Measurements from ENCODE around the gene FAM20C. TPM values are rescaled to one million over a fixed set of nuclear protein-coding genes. Genes with fewer than 3 reads are reported as not detected.

FAM20C gene
- polyA plus RNA-seq (2013, experiment 1 of 2; ENCODE audit: insufficient read length), result 106 TPM
- polyA plus RNA-seq (2013, experiment 2 of 2; ENCODE audit: insufficient read length), result 103 TPM

DNA sequence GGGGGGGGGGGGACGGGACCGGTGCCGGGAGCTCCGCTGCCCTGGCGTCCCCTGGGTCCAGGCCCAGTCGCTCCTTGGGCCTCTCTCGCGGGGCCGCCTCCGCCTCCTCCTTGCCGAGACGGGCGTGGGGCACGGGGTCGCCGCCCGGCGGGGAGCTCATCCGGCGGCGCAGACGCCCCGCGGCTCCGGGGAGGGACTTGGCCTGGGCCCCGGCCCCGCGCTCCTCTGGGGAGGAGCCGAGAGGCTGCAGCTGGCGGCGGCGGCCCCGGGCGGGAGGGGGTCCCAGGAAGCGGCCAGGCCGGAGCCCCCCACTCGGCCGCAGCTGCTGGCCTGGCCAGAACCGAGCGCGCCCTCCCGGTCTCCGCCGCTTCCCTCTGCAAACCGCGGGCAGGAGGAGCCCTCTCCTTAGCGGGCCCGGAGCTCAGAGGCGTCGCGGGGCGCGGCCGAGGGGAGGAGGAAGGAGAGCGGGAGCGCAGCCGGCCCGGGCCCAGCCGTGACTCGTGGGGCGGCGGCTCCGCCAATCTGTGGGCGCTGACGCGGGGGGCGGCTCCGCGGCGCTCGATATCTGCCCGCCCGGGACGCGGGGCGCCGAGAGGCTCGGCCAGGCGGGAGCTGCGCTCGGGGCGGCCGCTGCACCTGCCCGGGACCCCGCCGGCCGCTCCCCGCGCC, at the start of gene FAM20C:
Gene FAM20C, plus strand, starts transcription at position 591 of the 669 bp plus-strand sequence. CDS start 629 bp downstream, outside the sequence.
- peak; percentile 84 for DNase-seq

DNA sequence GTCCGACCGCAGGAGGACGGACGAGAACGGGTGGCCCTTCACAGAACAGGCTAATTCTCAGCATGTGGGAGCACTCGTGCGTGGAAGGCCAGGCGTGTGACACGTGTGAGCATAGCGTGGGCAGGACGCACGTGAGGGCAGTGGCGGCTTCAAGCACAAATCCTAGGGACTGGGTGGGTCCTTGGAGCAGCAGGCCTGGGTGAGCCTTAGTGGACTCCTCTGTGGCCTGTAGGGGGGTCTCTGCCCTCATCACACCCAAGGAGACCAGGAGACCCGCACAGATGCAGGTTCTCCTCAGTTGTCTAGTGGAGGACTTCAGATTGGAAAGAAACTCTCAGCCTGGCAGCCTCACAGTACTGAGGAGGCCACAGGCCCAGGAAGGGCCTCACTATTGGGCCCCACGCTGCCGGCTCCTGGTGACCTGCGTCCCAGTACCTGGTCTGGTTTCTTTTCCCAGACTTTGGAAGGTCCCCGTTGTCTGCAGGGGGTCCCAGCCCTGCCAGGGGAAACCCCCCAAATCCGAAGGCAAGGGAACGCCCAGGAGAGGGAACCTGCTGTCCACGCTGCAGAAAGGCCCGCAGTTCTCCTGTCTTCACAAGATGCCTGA, 49.1 kb upstream of the FAM20C start:
- no peak for DNase-seq

DNA sequence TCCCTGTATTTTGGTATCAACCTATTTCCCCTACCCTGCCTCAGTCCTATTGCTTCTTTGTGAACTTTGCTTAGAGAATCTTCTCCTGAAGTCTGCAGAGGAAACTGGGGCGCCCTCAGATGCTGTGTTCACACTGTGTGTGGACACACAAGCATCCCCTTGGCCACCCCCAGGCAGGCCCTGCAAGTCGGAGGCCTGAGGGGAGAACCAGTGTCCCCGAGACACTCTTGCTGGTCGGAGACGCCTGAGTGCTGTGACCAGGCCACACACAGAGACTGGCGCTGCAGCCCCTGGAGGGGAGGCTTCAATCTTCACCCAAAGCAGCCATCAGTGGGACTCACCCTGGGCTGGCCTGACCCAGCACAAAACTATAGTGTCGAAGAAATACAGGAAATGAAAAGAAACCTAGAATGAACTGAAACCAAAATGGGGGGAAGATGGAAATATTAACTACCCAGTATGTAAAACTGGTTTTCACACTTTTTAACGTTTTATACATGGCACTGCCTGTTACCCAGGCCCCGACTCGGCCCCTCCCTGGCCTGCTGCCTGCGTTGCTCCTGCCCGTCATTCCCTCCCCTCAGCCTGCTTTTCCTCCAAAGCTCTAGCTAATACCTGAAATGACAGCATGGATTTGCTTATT, 48.4 kb upstream of the FAM20C start:
- DNase-seq, result no peak

GRCh38 chr7:144454-144826, 47.9 kb upstream of the FAM20C start:
- no peak for DNase-seq

DNA sequence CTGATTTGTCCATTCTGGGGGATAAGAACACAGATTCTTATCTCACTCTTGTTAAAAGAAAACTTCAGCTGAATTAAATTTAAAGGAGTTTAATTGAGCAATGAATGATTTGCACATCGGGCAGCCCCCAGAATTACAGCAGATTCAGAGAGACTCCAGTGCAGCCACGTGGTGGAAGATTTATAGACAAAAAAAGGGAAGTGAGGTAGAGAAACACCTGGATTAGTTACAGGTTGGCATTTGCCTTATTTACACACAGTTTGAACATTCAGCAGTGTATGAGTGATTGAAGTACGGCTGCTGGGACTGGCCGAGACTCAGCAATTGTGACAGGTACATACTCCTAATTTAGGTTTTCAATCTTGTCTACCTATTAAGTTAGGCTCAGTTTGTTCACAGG, 46.5 kb upstream of the FAM20C start:
- no peak for DNase-seq

GRCh38 chr7:148543-148931, 43.8 kb upstream of the FAM20C start:
- no peak for DNase-seq

GRCh38 chr7:148932-149790, 43.2 kb upstream of the FAM20C start:
- peak; percentile 100 for DNase-seq

DNA sequence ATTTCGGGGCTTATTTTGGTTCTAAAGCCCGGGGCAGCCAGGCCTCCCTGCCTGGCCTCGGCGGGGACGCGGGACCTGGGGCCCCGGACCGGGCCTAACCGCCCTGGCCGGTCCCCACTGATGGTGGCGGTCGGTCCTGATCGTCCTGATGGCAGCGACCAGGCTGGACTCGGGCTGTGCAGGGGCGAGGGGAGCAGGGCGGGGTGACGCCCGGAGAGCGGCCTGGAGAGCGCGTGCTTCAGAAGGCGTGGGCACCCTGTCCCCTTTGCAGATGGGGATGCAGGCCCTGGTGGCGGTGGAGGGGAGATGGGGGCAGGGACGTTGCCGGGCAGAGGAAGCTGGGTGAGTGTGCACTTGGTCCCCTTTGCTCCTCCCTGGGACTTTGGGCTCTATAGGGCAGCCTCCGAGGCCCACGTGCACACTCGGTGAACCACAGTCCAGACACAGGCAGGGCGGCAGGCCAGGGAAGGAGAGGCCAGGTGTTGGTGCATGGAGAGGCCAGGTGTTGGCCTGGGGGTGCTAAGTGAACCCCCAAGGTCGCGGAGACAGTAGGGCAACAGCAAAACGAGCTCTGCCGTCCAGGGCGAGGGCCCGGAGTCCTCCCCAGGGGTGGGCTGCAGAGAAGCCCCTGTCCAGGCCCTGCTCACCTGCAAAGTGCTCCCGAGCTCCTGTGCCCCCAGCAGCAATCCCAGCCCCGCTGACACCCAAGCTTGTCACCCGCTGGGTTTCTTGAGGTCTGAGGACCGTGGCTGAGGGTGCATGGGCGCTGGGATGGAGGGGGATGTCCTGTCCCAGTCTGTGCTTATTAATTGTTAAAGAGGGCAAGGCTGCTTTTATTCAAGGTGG, 42.4 kb upstream of the FAM20C start:
- DNase-seq, result no peak

DNA sequence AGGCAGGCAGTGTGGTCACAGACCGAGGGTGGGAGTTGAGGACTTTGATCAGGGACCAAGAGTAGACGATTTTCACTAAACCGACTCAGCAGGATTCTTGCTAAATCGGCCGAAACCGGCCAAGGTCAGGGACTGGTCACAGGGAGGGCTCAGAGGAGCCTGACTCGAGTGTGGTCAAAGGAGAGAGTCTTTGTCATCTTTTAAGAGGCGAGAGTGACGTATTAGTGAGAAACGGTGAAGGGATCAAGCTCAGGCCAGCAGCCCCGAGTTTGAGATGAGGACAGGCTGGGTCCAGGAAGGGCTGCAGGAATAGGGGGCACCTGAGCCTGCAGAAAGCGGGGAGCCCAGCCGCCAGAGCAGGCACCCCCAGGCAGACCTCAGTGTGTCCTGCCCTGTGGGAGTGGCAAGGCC, 41.6 kb upstream of the FAM20C start:
- no peak for DNase-seq

DNA sequence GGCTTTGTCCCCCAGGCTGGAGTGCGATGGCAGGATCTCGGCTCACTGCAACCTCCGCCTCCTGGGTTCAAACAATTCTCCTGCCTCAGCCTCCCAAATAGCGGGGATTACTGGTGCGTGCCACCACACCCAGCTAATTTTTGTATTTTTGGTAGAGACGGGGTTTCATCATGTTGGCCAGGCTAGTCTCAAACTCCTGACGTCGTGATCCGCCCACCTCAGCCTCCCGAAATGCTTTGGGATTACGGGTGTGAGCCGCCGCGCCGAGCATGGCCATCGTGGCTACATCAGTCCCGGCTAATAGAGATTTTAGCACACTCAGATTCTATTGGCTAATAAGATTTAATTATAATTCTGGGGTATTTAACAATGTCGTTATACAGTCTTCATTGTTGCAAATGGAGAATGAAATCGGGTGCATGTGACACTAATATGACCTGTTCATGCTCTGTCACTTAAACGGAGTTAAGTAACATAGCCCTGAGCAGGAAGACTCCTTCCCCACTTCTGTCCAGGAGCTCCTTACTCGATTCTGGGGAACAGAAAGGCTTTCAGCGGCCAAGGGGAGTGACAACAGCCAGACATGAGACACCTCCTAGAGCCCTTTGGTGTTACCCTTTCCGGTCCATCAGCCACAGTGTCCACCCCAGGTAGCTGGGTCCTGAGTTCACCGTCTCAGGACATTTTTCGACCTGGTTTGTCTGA, 40.9 kb upstream of the FAM20C start:
- DNase-seq, result no peak

GRCh38 chr7:152702-153391, 39.5 kb upstream of the FAM20C start:
- no peak for DNase-seq

DNA sequence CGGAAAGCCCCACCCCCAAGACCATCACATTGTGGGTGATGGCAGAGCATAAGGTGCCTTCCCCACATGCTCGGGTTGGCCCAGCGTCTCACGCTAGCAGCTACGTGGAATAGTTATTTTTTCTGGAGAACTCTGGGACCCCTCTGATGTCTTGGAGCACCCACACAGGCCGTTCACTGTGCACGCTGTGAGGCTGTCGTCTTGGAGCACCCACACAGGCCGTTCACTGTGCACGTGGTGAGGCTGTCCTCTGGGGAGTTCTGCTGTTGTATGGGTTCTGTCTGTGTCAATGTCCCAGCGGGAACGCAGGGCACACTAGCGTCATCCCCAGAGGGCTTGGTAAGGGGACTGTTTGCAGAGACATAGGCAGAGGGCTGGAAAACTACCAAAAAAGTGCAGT, 38.8 kb upstream of the FAM20C start:
- no peak for DNase-seq

GRCh38 chr7:154096-154799, 38.1 kb upstream of the FAM20C start:
- DNase-seq, result no peak

DNA sequence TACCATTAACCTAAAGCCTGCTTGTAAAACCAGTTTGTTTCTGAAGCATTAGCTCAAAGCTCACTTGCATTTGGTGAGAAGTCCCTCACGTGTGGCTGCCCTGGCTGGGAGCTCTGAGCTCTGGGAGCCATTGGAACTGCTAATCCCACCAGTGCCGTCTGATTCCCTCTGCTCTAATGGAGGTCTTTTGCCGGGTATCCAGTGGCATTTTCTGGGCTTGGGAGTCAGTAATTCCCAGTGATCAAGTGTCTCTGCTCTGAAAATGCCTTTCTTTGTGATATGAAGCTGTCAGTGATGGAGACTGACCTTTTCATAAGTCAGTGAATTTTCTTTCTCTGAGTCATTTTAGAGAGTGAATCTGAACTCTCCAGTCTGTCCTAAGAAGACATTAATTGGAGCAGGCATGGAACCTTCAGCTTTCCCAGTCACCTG, 36.9 kb upstream of the FAM20C start:
- peak; percentile 18 for DNase-seq

DNA sequence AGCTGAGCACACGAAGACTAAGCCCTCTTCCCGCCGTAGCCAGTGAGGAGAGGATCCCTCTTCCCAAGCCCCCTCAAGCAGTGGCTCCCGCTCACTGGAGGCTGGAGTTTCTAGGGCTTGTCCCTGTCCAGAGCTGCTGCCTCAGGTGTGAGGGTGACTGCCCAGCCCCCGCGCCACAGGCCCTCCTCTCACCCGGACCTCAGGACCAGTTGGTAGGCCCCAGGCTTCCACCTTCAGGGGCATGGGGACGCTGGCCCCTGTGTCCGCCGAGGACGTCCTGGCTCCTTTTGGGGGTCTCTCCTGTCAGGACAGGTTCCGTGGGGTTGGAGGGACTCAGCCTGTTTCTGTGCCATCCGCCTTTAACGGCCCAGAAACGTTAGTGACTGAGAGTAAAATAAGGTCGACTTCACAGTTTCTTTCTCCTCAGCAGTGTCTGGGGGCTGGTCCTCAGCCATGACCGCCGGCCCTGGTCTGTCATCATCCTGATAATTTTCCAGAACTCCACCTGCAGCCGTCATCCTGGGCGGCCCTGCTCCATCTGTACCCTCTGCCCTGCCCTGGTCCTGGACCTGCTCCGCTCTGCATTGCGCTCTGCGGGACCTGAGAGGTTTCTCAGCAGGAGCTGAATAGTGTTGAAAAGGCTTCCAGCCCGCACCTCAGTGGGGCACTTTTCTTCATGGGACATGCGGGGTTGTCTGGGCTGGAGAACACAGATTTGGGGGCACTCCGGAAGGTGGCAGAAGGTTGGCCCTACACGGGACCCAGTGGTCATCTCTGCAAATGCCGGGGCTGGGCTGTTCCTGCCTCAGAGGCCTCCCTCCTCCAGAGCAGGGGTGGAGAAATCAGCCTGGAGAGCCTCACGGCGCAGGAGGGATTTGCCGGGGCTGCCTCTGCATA, 36.0 kb upstream of the FAM20C start:
- no peak for DNase-seq

DNA sequence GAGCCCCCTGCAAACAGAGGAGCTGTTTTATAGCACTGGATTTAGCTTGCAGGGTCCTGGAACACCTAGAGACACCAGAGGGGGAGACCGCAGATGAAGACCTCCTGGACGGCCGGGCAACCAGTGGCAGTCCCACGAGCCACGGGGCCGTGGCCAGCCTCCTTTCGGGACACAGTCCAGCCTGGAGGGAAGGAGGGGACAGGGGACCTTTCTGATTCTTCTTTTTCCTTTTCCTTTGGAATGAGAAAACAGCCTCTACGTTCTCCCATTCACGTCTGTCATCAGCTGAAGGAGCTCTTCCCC, 35.4 kb upstream of the FAM20C start:
- no peak for DNase-seq

GRCh38 chr7:157771-158625, 34.4 kb upstream of the FAM20C start:
- DNase-seq, result no peak

GRCh38 chr7:158771-159170, 33.6 kb upstream of the FAM20C start:
- no peak for DNase-seq

Data from fibroblast of skin of abdomen (primary cell).